ENCODE measurements around the gene LIPA.

- TF ChIP-seq EP300 (IDR thresholded peaks at IDR 0.05; ENCODE audit: borderline replicate concordance) (no peak), FOXM1 (IDR thresholded peaks at IDR 0.05; ENCODE audit: borderline replicate concordance, low read depth) (no peak), CEBPB (IDR thresholded peaks at IDR 0.05) (no peak), TAF1 (IDR thresholded peaks at IDR 0.05; ENCODE audit: low read depth) (no peak)
- TF ChIP-seq, protein P1, sequence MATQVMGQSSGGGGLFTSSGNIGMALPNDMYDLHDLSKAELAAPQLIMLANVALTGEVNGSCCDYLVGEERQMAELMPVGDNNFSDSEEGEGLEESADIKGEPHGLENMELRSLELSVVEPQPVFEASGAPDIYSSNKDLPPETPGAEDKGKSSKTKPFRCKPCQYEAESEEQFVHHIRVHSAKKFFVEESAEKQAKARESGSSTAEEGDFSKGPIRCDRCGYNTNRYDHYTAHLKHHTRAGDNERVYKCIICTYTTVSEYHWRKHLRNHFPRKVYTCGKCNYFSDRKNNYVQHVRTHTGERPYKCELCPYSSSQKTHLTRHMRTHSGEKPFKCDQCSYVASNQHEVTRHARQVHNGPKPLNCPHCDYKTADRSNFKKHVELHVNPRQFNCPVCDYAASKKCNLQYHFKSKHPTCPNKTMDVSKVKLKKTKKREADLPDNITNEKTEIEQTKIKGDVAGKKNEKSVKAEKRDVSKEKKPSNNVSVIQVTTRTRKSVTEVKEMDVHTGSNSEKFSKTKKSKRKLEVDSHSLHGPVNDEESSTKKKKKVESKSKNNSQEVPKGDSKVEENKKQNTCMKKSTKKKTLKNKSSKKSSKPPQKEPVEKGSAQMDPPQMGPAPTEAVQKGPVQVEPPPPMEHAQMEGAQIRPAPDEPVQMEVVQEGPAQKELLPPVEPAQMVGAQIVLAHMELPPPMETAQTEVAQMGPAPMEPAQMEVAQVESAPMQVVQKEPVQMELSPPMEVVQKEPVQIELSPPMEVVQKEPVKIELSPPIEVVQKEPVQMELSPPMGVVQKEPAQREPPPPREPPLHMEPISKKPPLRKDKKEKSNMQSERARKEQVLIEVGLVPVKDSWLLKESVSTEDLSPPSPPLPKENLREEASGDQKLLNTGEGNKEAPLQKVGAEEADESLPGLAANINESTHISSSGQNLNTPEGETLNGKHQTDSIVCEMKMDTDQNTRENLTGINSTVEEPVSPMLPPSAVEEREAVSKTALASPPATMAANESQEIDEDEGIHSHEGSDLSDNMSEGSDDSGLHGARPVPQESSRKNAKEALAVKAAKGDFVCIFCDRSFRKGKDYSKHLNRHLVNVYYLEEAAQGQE (IDR thresholded peaks at IDR 0.05; ENCODE audit: low read depth), result no peak
- TF ChIP-seq, protein P2, sequence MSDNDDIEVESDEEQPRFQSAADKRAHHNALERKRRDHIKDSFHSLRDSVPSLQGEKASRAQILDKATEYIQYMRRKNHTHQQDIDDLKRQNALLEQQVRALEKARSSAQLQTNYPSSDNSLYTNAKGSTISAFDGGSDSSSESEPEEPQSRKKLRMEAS (IDR thresholded peaks at IDR 0.05), result no peak
Observed at GRCh38 chr10:89202033-89202425, 49.5 kb downstream of the LIPA start.
